ENCODE results near the gene ZMAT3.
A peak's percentile ranks its signal among the peaks of the same experiment; 100 is the strongest.
"Not testable (repeated sequence)": the region's sequence is repeated elsewhere in the genome, so short reads cannot be mapped to it uniquely, and the experiment has no call there.

Gene ZMAT3

DNA sequence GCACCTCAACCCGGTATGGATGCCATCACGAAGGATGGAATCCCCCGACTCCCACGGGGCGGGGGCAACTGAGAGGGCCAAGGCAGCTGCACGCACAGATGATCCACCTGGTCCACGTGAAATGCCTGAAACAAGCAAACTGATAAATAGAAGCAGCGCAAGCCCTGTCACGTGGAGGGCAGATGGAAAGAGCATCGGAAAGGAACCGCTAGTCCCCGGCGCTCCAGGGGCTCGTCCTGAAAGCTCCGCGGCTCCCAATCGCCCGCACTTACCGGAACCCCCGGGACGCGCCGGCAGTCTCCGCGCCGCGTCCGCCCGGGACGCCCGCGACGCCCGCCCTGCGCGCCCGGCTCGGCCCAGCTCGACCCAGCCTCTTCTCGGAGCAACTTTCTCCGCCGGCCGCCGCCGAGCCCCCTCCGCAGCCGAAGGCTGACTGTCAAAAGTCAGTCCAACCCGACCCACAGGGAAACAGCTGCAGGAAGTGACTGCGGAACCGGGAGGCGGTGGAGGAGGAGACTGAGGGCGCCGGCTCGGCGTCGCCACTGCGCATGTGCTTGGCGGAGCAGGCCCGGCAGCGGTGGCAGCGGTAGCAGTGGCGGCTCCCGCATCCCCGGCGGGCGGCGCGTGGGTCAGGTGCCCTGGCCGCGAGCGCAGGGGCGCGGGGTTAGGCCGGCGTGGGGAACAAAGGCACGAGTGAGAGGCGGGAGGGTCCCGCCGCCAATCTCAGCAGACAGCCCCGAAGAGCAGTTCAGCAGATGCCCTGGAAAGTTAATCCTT, at the start of gene ZMAT3:
Gene ZMAT3 (minus strand): TSS at position 487 of the 777 bp plus-strand sequence. CDS start 4,057 bp downstream, outside the sequence.
- DNase-seq: peak; percentile 81 to 83

DNA sequence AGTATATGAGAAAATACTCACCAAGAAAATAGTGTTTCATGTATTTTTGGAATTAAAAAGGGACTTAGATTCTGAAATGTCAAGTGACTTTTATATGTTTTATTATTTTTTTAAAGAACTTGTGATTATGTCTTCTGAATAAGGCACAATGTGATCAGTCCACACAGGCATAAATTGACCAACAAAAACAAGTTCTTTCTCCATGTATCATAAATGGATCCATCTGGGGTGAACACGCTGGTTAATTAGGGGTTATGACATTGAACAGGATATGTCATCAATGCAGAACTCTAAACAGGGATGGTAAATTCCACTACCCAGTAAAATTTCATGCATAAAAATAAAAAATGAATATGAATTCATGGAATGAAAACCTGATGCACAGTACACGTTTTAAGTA, 45.2 kb upstream of the ZMAT3 start:
- no peak for DNase-seq

DNA sequence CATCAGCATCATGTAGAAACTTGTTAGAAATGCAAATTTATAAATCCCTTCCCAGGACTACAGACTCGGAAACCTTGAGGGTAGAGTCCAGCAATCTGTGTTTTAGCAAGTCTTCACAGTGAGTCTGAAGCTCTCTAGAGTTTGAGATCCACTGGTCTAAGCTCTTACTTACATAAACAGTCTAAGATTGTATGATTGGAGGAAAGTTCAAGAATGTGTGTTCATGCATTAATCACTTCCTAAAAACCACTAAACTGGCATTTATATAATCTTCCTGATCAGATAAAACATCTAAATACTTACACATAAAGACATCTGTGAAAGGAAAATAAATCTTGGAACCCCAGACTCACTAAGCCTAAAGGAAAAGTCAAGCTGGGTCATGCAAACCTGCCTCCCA, 43.8 kb upstream of the ZMAT3 start:
- not testable (repeated sequence) for DNase-seq

- DNase-seq: no peak
Measured at GRCh38 chr3:179113903-179114302, 42.3 kb upstream of the ZMAT3 start.

- no peak for DNase-seq
Measured at GRCh38 chr3:179108086-179108485, 36.5 kb upstream of the ZMAT3 start.

DNA sequence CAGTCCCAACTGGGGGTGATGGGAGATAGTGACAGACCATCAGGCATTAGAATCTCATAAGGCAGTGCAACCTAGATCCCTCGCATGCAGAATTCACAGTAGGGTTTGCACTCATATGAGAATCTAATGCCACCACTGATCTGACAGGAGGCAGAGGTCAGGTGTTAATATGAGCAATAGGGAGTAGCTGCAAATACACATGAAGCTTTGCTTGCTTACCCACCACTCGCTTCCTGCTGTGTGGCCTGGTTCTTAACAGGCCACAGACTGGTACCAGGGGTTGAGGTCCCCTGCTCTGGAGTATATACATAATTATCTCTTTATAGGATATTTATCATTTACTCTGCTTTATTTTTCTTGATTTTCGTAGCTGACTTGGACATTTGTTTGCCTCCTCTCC, 36.0 kb upstream of the ZMAT3 start:
- no peak for DNase-seq

- DNase-seq: no peak
Measured at GRCh38 chr3:179105881-179106280, 34.3 kb upstream of the ZMAT3 start.

GRCh38 chr3:179100652-179101051, 29.0 kb upstream of the ZMAT3 start:
- no peak for DNase-seq

GRCh38 chr3:179098388-179099077, 26.9 kb upstream of the ZMAT3 start:
- DNase-seq: no peak

GRCh38 chr3:179093807-179094206, 22.2 kb upstream of the ZMAT3 start:
- no peak for DNase-seq

DNA sequence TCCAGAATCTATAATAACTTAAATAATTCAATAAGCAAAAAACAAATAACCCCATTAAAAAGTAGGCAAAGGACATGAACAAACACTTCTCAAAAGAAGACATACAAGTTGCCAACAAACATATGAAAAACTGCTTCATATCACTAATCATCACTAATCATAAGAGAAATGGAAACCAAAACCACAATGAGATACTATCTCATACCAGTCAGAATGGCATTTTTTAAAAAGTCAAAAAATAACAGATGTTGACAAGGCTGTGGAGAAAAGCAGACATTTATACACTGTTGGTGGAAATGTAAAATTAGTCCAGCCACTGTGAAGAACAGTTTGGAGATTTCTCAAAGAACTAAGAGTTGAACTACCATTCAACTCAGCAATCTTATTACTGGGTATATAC, 19.5 kb upstream of the ZMAT3 start:
- DNase-seq: no peak

- DNase-seq: no peak
Measured at GRCh38 chr3:179088306-179088705, 16.7 kb upstream of the ZMAT3 start.

- DNase-seq: no peak
Measured at GRCh38 chr3:179083977-179084376, 12.4 kb upstream of the ZMAT3 start.

GRCh38 chr3:179082416-179082815, 10.8 kb upstream of the ZMAT3 start:
- DNase-seq: no peak

DNA sequence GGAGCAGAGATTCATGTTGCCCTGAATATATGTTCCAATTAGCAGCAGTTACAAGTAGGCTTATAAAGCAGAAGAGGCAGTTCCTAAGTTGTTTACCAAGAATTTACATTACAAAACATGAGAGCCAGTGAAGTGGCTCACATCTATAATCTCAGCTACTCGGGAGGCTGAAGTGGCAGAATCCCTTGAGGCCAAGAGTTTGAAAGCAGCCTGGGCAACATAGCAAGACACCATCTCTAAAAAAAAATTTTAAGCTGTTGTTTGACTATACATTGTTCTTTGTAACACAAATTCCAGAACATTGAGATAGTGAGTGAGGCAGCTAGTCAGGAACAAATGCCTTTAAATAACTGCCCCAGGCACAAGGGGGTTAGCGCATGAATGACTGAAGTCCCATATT, 10.3 kb upstream of the ZMAT3 start:
- no peak for DNase-seq

GRCh38 chr3:179079537-179079936, 7.9 kb upstream of the ZMAT3 start:
- DNase-seq: no peak

- no peak for DNase-seq
Measured at GRCh38 chr3:179076243-179077027, 4.8 kb upstream of the ZMAT3 start.

GRCh38 chr3:179074656-179075055, 3.0 kb upstream of the ZMAT3 start:
- no peak for DNase-seq

DNA sequence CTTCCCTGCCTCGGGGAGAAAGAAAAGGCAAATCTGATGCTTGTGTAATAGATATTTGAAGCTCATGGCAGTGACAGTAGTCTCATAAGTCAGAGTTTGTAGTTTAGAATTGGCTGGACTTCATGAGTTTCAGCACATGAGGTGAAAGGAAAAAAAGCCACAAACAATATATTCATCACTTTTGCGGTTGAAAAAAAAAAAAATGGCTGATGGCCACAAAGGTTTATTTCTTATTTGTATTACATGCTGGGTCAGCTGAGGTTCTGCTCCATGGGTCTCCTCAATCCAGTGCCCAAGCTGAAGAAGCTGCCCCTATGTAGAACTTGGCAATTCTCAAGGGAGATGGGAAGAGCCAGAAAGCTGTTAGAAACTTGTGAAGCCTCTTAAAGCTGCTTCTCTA, 2.2 kb upstream of the ZMAT3 start:
- DNase-seq: no peak

DNA sequence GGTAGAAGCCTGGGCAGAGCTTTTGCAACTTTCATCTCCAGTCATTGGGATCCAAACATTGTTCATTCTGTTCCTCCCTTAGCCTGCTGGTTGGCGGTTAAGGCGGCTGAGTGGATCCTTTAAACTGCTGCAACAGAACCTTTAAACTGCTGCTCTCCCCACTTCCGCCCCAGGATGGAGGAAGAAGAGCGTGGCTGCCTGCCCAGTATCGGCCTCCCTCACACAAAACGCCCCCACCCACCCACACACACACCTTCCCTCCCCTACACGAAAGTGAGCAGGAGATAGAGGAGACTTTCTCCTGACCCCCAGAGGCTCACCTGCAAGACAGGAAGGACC, 460 bp upstream of the ZMAT3 start:
- DNase-seq: peak; percentile 53 to 57

DNA sequence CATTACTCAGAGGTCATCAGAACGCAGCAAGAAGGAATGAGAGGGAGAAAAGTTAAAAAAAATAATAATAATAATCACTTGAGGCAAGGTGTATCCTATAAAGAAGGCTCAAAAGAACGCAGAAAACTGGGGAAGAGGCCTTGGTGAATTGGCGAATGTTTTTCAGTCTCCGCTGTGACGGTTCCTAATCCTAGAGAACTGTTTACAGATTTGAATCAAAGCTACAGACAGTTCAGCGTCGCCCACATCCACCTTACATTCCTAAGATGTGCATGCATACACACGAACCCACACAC, 634 bp downstream of the ZMAT3 start:
- DNase-seq: no peak

DNA sequence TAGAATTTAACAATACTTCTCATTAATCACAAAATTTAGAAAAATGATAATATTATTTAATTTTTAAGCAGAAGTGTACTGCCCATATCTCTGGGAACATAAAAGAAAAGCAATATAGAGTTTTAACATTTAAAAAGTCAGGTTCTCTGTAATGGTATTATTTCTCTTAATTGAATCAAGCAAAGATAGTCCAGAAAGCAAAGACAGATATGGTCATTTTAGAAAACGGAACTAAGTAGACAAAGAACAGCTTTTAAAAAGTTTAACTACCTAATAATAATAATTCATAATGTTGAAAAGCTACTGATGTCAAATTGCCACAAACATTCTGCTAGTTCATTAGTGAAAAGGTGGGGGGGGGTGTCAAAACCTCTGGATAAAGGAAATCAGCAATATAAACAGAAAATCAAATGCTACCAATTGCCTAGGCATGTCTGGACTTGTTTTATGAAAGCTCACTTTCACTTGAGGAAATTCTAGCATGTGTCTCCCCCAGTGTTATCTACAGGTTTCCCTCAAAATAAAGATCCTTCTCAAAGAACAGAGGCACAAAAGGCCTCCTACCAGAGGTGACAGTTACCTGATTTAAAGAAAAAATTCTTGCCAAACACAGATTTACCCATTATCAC, 1.7 kb downstream of the ZMAT3 start:
- no peak for DNase-seq

- peak; percentile 32 to 39 for DNase-seq
Measured at GRCh38 chr3:179068779-179069530, 2.7 kb downstream of the ZMAT3 start.

Data from activated CD4-positive, alpha-beta T cell treated with anti-CD3 and anti-CD28 coated beads, Interleukin-2, amount 50 U/mL, for 4 hours (primary cell).